Lung (tissue), 12 donors: ENCODE measurements around the gene FAM120AOS. TPM values are rescaled to one million over a fixed set of nuclear protein-coding genes. Genes with fewer than 3 reads are reported as not detected.

Experiments used
- ATAC-seq: fragments of 200-7000 bp; cut with Tn5 transposase; one replicate; pipeline ENCODE4 v1.9.1; 2020; ENCODE audit warnings: moderate number of reproducible peaks; ENCODE audit not compliant: insufficient read depth, low FRiP score
- DNase-seq, 3 donors: peaks; one replicate each; pipeline ENCODE4 v3.0.0-alpha.2; 2013 to 2017
- H3K27ac ChIP-seq, 2 donors: one replicate each; pipeline ENCODE4 v1.5.1; 2013; ENCODE audit warnings: mild to moderate bottlenecking in 2 of 2, moderate library complexity in 2 of 2, control low read depth in 1 of 2, inconsistent platforms in 1 of 2, low read depth in 1 of 2, low read length in 1 of 2
- H3K27me3 ChIP-seq, 3 donors: one replicate each; pipeline ENCODE4 v1.5.1; 2013; ENCODE audit warnings: low read length in 2 of 3; ENCODE audit not compliant: control insufficient read depth in 3 of 3, insufficient read depth in 3 of 3
- H3K36me3 ChIP-seq, 4 donors: one replicate each; pipeline ENCODE4 v1.5.1; 2013; ENCODE audit warnings: low read length in 4 of 4, mild to moderate bottlenecking in 1 of 4, moderate library complexity in 1 of 4; ENCODE audit not compliant: control insufficient read depth in 4 of 4, insufficient read depth in 4 of 4
- H3K4me1 ChIP-seq, 5 donors: one replicate each; pipeline ENCODE4 v1.5.1; 2013; ENCODE audit warnings: low read length in 5 of 5, mild to moderate bottlenecking in 2 of 5, moderate library complexity in 1 of 5; ENCODE audit not compliant: control insufficient read depth in 5 of 5, insufficient read depth in 5 of 5
- H3K4me3 ChIP-seq: one replicate; pipeline ENCODE4 v1.5.1; 2013; ENCODE audit warnings: mild to moderate bottlenecking, control low read depth, moderate library complexity
- H3K9ac ChIP-seq, 2 donors: one replicate each; pipeline ENCODE4 v1.5.1; 2013; ENCODE audit warnings: low read length in 2 of 2, control low read depth in 1 of 2; ENCODE audit not compliant: insufficient read depth in 1 of 2
- H3K9me3 ChIP-seq, 4 donors: one replicate each; pipeline ENCODE4 v1.5.1; 2013; ENCODE audit warnings: low read length in 3 of 4, mild to moderate bottlenecking in 1 of 4, moderate library complexity in 1 of 4; ENCODE audit not compliant: control insufficient read depth in 4 of 4, insufficient read depth in 3 of 4
- WGBS, 2 donors: extraction: QIAGEN DNeasy Blood & Tissue Kit; methylation state at CpG; one replicate each; pipeline ENCODE4 v1.1.7; 2013; 5-methylcytosine and 5-hydroxymethylcytosine counted together
- polyA plus RNA-seq, 2 donors: library from polyadenylated mRNA; stranded (reverse); fragments of 200-250 nt; gene quantifications; one replicate each; pipeline ENCODE4 v1.2.1, GENCODE V29; 2013
- total RNA-seq, 2 donors: library from RNA; depleted of rRNA in 1 of 2; stranded (reverse); fragments of >200 nt in 1 of 2; gene quantifications; one replicate each; pipeline ENCODE4 v1.2.1, GENCODE V29; 2014 to 2021
- TF ChIP-seq, protein P1 (sequence below): IDR thresholded peaks from 2 replicates; pipeline ENCODE4 v1.5.1; 2012; ENCODE audit warnings: mild to moderate bottlenecking; ENCODE audit errors: control extremely low read depth, extremely low read depth
- donor health status: control.
- donor health status: control.
- donor health status: Bipolar disorder and iron deficiency.
- donor health status: healthy.
- donor health status: DM: yes; HTN: yes; CAD: no.

The FAM120AOS gene
- total and polyA plus RNA-seq, 4 donors, result 27.2 to 51.6 (median 36.5) TPM

DNA sequence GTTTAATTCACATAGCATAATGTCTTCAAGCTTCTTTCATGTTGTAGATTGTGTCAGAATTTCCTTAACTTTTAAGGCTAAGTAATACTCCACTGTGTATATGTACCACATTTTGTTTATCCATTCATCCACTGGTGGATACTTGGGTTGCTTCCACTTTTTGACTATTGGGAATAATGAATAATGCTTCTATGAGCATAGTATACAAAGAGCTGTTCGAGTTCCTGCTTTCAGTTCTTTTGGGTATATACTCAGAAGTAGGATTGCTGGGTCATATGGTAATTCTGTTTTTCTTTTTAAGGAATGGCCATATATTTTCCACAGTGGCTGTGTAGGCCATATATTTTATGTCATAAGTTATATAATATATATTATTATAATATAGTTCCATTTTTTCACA, 3.6 kb upstream of the FAM120AOS start:
- Histone ChIP-seq H3K9me3 (no peaks in the 10 kb centered on the region), H3K27ac (no peak overlapping the region), H3K9ac (no peak overlapping the region), H3K4me3 (no peak overlapping the region), H3K27me3 (no peaks in the 10 kb centered on the region), H3K36me3 (no peaks in the 10 kb centered on the region), H3K4me1 (peaks cover 4 to 40% (median 8%) of the 10 kb centered on the region in 5 donors)
- TF ChIP-seq, protein P1, sequence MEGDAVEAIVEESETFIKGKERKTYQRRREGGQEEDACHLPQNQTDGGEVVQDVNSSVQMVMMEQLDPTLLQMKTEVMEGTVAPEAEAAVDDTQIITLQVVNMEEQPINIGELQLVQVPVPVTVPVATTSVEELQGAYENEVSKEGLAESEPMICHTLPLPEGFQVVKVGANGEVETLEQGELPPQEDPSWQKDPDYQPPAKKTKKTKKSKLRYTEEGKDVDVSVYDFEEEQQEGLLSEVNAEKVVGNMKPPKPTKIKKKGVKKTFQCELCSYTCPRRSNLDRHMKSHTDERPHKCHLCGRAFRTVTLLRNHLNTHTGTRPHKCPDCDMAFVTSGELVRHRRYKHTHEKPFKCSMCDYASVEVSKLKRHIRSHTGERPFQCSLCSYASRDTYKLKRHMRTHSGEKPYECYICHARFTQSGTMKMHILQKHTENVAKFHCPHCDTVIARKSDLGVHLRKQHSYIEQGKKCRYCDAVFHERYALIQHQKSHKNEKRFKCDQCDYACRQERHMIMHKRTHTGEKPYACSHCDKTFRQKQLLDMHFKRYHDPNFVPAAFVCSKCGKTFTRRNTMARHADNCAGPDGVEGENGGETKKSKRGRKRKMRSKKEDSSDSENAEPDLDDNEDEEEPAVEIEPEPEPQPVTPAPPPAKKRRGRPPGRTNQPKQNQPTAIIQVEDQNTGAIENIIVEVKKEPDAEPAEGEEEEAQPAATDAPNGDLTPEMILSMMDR, result no peak
- ATAC-seq (no peak), DNase-seq (no peak)
- 82 to 87% methylated on average over 1 of the region's 1 CpG for WGBS, 2 donors

DNA sequence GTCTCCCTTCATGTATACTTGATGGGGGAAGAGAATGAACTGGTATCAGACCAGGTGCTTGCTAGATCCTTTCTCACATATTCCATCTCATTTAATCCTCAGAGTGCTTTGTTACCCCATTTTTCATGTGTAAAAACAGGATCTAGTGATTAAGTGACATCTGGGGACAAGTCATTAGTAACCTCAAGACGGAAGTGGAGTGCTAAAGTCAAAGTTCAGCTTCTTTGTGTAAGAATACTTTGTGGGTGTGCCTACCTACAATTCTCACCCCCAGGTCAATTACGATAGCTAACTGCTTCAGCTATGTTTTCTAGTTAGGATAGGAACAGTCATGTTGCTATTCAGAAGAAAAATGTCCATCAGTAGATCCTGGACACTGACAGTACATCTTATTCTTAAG, 3.1 kb upstream of the FAM120AOS start:
- DNase-seq (no peak), ATAC-seq (no peak)
- WGBS, 2 donors, result 65 to 71% methylated on average over 2 of the region's 2 CpGs
- peaks cover 0 to 3% (median 0%) of the 10 kb centered on the region in 4 donors for H3K36me3 ChIP-seq
- H3K9me3 ChIP-seq, result no peaks in the 10 kb centered on the region
- H3K27me3 ChIP-seq, result no peaks in the 10 kb centered on the region
- no peak overlapping the region for H3K4me3 ChIP-seq
- H3K9ac ChIP-seq, result no peak overlapping the region
- H3K4me1 ChIP-seq, result peaks cover 4 to 36% (median 8%) of the 10 kb centered on the region in 5 donors
- TF ChIP-seq, protein P1, result no peak
- no peak overlapping the region for H3K27ac ChIP-seq

DNA sequence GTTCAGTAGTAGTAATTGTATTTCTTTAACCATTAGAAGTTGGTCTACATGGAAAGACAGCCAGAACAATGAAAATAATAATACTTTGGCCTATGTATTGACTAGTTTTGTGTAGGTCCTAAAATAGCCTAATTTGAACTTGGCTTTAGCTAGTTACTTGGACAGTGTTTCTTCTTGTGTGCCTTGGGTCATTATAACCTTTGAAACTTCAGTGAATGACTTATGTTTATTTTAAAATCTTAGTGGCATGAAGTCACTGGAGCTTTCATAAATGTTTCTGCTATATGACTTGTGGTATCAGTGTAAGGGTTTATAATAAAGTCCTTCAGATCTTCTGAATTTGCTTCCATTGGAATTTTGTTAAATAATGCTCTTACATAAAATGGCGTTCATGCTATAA, 2.6 kb upstream of the FAM120AOS start:
- Histone ChIP-seq H3K4me3 (no peak overlapping the region), H3K27me3 (no peaks in the 10 kb centered on the region), H3K9ac (no peak overlapping the region), H3K4me1 (peaks cover 4 to 34% (median 8%) of the 10 kb centered on the region in 5 donors), H3K36me3 (peaks cover 0 to 5% (median 0%) of the 10 kb centered on the region in 4 donors), H3K27ac (peak overlapping the region in 1 of 2 donors; percentile 26), H3K9me3 (no peaks in the 10 kb centered on the region)
- TF ChIP-seq, protein P1, result no peak
- ATAC-seq (no peak), DNase-seq (no peak)
- 95 to 97% methylated on average over 1 of the region's 1 CpG for WGBS, 2 donors

DNA sequence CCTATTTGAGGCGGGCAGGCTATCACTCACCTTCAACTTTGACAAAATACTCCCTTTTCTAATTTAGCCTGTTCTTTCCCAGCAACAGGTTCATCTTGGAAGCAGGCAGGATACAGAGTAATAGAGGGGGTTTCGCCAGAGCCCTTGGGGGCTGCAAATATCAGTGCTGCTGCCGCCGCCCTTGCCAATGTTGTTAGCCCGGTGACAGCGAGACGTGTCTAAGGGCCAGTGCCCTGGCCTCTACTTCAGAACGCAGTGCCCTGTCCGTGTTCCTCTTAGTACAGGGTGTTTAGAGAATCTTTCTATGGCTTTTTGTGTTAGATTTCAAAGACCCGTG, 703 bp downstream of the FAM120AOS start:
- 1% methylated on average over 10 of the region's 10 CpGs for WGBS, 2 donors
- Histone ChIP-seq H3K9ac (peak overlapping the region; percentile 55 to 78), H3K9me3 (no peaks in the 10 kb centered on the region), H3K36me3 (peaks cover 4 to 13% (median 7%) of the 10 kb centered on the region in 4 donors), H3K4me3 (peak overlapping the region; percentile 90), H3K27me3 (no peaks in the 10 kb centered on the region), H3K27ac (peak overlapping the region; percentile 97 to 99), H3K4me1 (peaks cover 0 to 19% (median 10%) of the 10 kb centered on the region in 5 donors)
- ATAC-seq (no peak), DNase-seq (no peak)
- TF ChIP-seq, protein P1, result no peak
